DMS153 (cell line): ENCODE measurements around the gene TAF12.
"Not testable (repeated sequence)": the region's sequence is repeated elsewhere in the genome, so short reads cannot be mapped to it uniquely, and the experiment has no call there.

Source experiments
- DNase-seq: peaks from one replicate; lab custom pipeline; 2025; lab: John Stamatoyannopoulos, UW

Gene TAF12

GRCh38 chr1:28642847-28643635 is at the start of gene TAF12:
Gene TAF12, minus strand, starts transcription at chr1:28643067. Its CDS starts 20,986 bp downstream, at chr1:28622081.
- DNase-seq, result peak; percentile 99

- not testable (repeated sequence) for DNase-seq
Observed at GRCh38 chr1:28691627-28692026, 48.8 kb upstream of the TAF12 start.

- DNase-seq, result no peak
Observed at GRCh38 chr1:28684937-28685336, 42.1 kb upstream of the TAF12 start.

GRCh38 chr1:28682840-28683239 is 40.0 kb upstream of the TAF12 start:
- DNase-seq, result no peak

GRCh38 chr1:28680151-28680550 is 37.3 kb upstream of the TAF12 start:
- DNase-seq, result no peak

- no peak for DNase-seq
Observed at GRCh38 chr1:28675924-28676257, 33.0 kb upstream of the TAF12 start.

GRCh38 chr1:28672971-28673370 is 30.1 kb upstream of the TAF12 start:
- DNase-seq, result not testable (repeated sequence)

GRCh38 chr1:28671254-28671780 is 28.4 kb upstream of the TAF12 start:
- no peak for DNase-seq

GRCh38 chr1:28668956-28669723 is 26.3 kb upstream of the TAF12 start:
- peak; percentile 39 for DNase-seq

- peak; percentile 87 for DNase-seq
Observed at GRCh38 chr1:28668191-28668955, 25.5 kb upstream of the TAF12 start, which contains the start of gene GMEB1. Gene GMEB1, plus strand, starts transcription at chr1:28668784. Its CDS starts 14,829 bp downstream, at chr1:28683613.

GRCh38 chr1:28666806-28667205 is 23.9 kb upstream of the TAF12 start:
- no peak for DNase-seq

- DNase-seq, result no peak
Observed at GRCh38 chr1:28663871-28664470, 21.1 kb upstream of the TAF12 start.

GRCh38 chr1:28656335-28656734 is 13.5 kb upstream of the TAF12 start:
- DNase-seq, result no peak

- not testable (repeated sequence) for DNase-seq
Observed at GRCh38 chr1:28655448-28656311, 12.8 kb upstream of the TAF12 start.

GRCh38 chr1:28653870-28654269 is 11.0 kb upstream of the TAF12 start:
- peak; percentile 8 for DNase-seq

- DNase-seq, result not testable (repeated sequence)
Observed at GRCh38 chr1:28653063-28653462, 10.2 kb upstream of the TAF12 start.

GRCh38 chr1:28648474-28649198 is 5.8 kb upstream of the TAF12 start, which contains the start of gene RNU11:
Gene RNU11, plus strand, starts transcription at chr1:28648600.
- peak; percentile 100 for DNase-seq

GRCh38 chr1:28648008-28648473 is 5.2 kb upstream of the TAF12 start:
- DNase-seq, result peak; percentile 98

- DNase-seq, result no peak
Observed at GRCh38 chr1:28646040-28646439, 3.2 kb upstream of the TAF12 start.

- DNase-seq, result not testable (repeated sequence)
Observed at GRCh38 chr1:28645406-28645805, 2.5 kb upstream of the TAF12 start.
